Measurements from ENCODE around the gene ABCF1. TPM values are rescaled to one million over a fixed set of nuclear protein-coding genes. Genes with fewer than 3 reads are reported as not detected.

Gene ABCF1
- total and polyA plus RNA-seq, 4 donors = 20.4 to 33.9 (median 26.1) TPM

DNA sequence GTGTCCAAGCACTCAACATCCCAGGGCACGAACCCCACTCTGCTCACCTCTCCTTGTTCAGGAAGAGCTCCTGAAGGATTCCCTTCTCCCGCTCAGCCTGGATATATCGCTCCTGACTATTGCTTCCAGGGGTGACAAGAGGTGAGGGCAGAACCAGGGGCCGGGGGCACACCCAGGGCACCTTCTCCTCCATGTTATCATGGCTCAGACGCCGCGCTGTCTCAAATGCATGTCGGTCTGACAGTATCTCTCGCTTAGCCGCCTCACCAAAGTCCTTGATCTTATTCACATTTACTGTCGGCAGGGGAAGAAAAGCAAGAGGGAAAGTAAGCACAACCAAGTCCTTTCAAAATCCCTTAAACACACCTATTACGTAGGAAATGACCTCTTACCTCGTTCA is 32.7 kb downstream of the ABCF1 start:
- TF ChIP-seq NR2F2 (IDR thresholded peaks at IDR 0.05) (no peak), SP1 (IDR thresholded peaks at IDR 0.05) (no peak)
- TF ChIP-seq, protein P1, sequence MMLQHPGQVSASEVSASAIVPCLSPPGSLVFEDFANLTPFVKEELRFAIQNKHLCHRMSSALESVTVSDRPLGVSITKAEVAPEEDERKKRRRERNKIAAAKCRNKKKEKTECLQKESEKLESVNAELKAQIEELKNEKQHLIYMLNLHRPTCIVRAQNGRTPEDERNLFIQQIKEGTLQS (IDR thresholded peaks at IDR 0.05) = no peak
- no peak overlapping the region for H3K4me3 ChIP-seq (ENCODE audit: low read depth in 1 of 3, low read length in 3 of 3)
- no peak overlapping the region for H3K9ac ChIP-seq (ENCODE audit: low read depth in 1 of 2, low read length in 2 of 2)
- no peak for DNase-seq (ENCODE audit: low spot score)
- H3K27me3 ChIP-seq (ENCODE audit: control insufficient read depth in 4 of 4, insufficient read depth in 4 of 4, low read length in 3 of 4) = no peaks in the 10 kb centered on the region
- WGBS = 93% methylated on average over 13 of the region's 13 CpGs
- no peaks in the 10 kb centered on the region for H3K4me1 ChIP-seq (ENCODE audit: control insufficient read depth in 4 of 4, insufficient read depth in 4 of 4, low read length in 3 of 4)
- no peaks in the 10 kb centered on the region for H3K9me3 ChIP-seq (ENCODE audit: control insufficient read depth in 4 of 4, low read length in 3 of 4)
- peaks cover 34 to 81% (median 70%) of the 10 kb centered on the region in 4 donors for H3K36me3 ChIP-seq (ENCODE audit: control insufficient read depth in 4 of 4, insufficient read depth in 3 of 4, low read depth in 1 of 4, low read length in 3 of 4)
- no peak overlapping the region for H3K27ac ChIP-seq (ENCODE audit: low read depth in 1 of 2, low read length in 2 of 2)

DNA sequence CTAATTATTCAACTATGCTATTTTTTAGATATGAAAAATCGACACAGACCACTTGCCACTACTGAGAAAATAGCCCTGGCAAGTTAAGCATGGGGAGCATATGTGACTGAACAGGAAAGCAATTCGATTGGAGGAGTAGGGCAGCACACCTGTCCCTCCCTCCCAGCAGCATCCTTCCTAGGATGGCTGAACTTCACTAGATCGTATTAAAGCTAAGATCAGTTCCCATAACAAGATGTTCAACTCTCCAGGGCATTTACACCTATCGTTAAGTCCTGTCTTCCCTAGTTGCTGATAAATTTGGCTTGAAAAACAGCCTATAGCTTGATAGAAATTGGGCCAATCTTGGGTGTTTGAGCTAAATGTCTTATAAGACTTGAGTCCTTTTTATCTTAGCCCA is 38.8 kb downstream of the ABCF1 start:
- DNase-seq (ENCODE audit: low spot score) = no peak
- TF ChIP-seq, protein P2, sequence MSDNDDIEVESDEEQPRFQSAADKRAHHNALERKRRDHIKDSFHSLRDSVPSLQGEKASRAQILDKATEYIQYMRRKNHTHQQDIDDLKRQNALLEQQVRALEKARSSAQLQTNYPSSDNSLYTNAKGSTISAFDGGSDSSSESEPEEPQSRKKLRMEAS (IDR thresholded peaks at IDR 0.05) = no peak
- TF ChIP-seq HNF4G (IDR thresholded peaks at IDR 0.05) = no peak
- no peak for TF ChIP-seq NR2F2 (IDR thresholded peaks at IDR 0.05)
- TF ChIP-seq RAD21 (IDR thresholded peaks at IDR 0.05) = no peak
- no peak for TF ChIP-seq SP1 (IDR thresholded peaks at IDR 0.05)
- no peak for TF ChIP-seq JUND (IDR thresholded peaks at IDR 0.05)
- TF ChIP-seq, protein P3, sequence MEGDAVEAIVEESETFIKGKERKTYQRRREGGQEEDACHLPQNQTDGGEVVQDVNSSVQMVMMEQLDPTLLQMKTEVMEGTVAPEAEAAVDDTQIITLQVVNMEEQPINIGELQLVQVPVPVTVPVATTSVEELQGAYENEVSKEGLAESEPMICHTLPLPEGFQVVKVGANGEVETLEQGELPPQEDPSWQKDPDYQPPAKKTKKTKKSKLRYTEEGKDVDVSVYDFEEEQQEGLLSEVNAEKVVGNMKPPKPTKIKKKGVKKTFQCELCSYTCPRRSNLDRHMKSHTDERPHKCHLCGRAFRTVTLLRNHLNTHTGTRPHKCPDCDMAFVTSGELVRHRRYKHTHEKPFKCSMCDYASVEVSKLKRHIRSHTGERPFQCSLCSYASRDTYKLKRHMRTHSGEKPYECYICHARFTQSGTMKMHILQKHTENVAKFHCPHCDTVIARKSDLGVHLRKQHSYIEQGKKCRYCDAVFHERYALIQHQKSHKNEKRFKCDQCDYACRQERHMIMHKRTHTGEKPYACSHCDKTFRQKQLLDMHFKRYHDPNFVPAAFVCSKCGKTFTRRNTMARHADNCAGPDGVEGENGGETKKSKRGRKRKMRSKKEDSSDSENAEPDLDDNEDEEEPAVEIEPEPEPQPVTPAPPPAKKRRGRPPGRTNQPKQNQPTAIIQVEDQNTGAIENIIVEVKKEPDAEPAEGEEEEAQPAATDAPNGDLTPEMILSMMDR (IDR thresholded peaks at IDR 0.05; ENCODE audit: low read depth, low read length, missing input control) = no peak
- TF ChIP-seq, protein P1 (IDR thresholded peaks at IDR 0.05) = no peak
- TF ChIP-seq YY1 (IDR thresholded peaks at IDR 0.05) = no peak
- TF ChIP-seq RXRA (IDR thresholded peaks at IDR 0.05) = no peak
- H3K4me1 ChIP-seq (ENCODE audit: control insufficient read depth in 4 of 4, insufficient read depth in 4 of 4, low read length in 3 of 4) = peaks cover 2 to 23% (median 7%) of the 10 kb centered on the region in 4 donors
- H3K9me3 ChIP-seq (ENCODE audit: control insufficient read depth in 4 of 4, low read length in 3 of 4) = no peaks in the 10 kb centered on the region
- WGBS = 87% methylated on average over 4 of the region's 4 CpGs
- H3K9ac ChIP-seq (ENCODE audit: low read depth in 1 of 2, low read length in 2 of 2) = no peak overlapping the region
- no peak overlapping the region for H3K4me3 ChIP-seq (ENCODE audit: low read depth in 1 of 3, low read length in 3 of 3)
- no peaks in the 10 kb centered on the region for H3K27me3 ChIP-seq (ENCODE audit: control insufficient read depth in 4 of 4, insufficient read depth in 4 of 4, low read length in 3 of 4)
- no peak overlapping the region for H3K27ac ChIP-seq (ENCODE audit: low read depth in 1 of 2, low read length in 2 of 2)
- H3K36me3 ChIP-seq (ENCODE audit: control insufficient read depth in 4 of 4, insufficient read depth in 3 of 4, low read depth in 1 of 4, low read length in 3 of 4) = peaks cover 15 to 45% (median 36%) of the 10 kb centered on the region in 4 donors

DNA sequence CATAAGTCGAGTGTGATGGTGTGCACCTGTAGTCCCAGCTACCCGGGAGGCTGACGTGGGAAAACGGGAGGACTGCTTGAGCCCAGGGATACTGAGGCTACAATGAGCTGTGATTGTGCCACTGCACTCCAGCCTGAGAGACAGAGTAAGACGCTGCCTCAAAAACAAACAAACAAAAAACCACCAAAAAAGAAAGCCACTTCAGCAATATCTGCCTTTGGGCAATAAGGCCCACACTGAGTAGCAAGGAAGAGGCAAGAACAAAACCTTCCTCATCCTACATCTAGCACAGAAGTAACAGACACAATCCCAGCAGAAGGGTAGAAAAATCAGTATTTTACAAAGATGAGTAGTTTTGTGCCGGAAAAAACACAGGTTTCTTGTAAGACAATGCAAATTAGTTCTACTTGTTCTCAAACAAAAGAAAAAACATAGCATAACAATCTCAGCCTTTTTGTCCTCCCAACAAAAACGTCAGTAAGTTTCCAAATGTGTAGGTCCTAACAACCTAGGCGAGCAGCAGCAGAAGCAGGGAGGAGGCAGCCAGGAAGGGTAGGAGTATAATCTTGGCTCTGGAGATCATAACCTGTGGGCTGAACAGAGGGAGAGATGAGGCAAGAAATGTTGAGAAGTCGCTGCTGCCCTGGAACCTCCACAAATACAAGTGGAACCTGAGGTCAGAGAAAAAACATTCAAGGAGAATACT is 40.1 kb downstream of the ABCF1 start:
- peaks cover 7 to 34% (median 30%) of the 10 kb centered on the region in 4 donors for H3K36me3 ChIP-seq (ENCODE audit: control insufficient read depth in 4 of 4, insufficient read depth in 3 of 4, low read depth in 1 of 4, low read length in 3 of 4)
- no peaks in the 10 kb centered on the region for H3K9me3 ChIP-seq (ENCODE audit: control insufficient read depth in 4 of 4, low read length in 3 of 4)
- TF ChIP-seq HNF4G (IDR thresholded peaks at IDR 0.05) (no peak), FOXA2 (IDR thresholded peaks at IDR 0.05) (no peak), YY1 (IDR thresholded peaks at IDR 0.05) (no peak), EGR1 (IDR thresholded peaks at IDR 0.05; ENCODE audit: low read depth in 2 of 2) (no peak)
- TF ChIP-seq, protein P3 (IDR thresholded peaks at IDR 0.05; ENCODE audit: low read depth, low read length, missing input control) = no peak
- WGBS = 75% methylated on average over 9 of the region's 9 CpGs
- no peak for DNase-seq (ENCODE audit: low spot score)
- no peak overlapping the region for H3K9ac ChIP-seq (ENCODE audit: low read depth in 1 of 2, low read length in 2 of 2)
- H3K27me3 ChIP-seq (ENCODE audit: control insufficient read depth in 4 of 4, insufficient read depth in 4 of 4, low read length in 3 of 4) = no peaks in the 10 kb centered on the region
- no peak overlapping the region for H3K4me3 ChIP-seq (ENCODE audit: low read depth in 1 of 3, low read length in 3 of 3)
- no peak overlapping the region for H3K27ac ChIP-seq (ENCODE audit: low read depth in 1 of 2, low read length in 2 of 2)
- H3K4me1 ChIP-seq (ENCODE audit: control insufficient read depth in 4 of 4, insufficient read depth in 4 of 4, low read length in 3 of 4) = peaks cover 2 to 23% (median 7%) of the 10 kb centered on the region in 4 donors

Data from liver (tissue), 9 donors.